ENCODE results near the gene EMC10. TPM values are rescaled to one million over a fixed set of nuclear protein-coding genes. Genes with fewer than 3 reads are reported as not detected.

Gene EMC10
- 42.5 and 52.8 TPM in 2 replicates for total RNA-seq (2013; cell fraction: nucleolus; rRNA removed)
- total RNA-seq (2014; rRNA removed) (62.4 and 66.3 TPM in 2 replicates), total RNA-seq (2014; rRNA removed; fragmentation: Illumina TruSeq; extraction: Trizol) (24.2 and 26.3 TPM in 2 replicates), total RNA-seq (2021) (76.2 and 77.3 TPM in 2 replicates), polyA plus RNA-seq (2011; rRNA removed) (13.8 and 22.4 TPM in 2 replicates), polyA plus RNA-seq (2014; fragmentation: Illumina TruSeq; extraction: Trizol) (3.5 and 18.2 TPM in 2 replicates), polyA plus RNA-seq (2014; fragmentation: Nextera tagmentation; extraction: Ambion mirVana) (1 to 10 TPM; 2.5 to 5.5 TPM), polyA plus RNA-seq (2014; rRNA removed) (61.0 and 69.1 TPM in 2 replicates), polyA plus RNA-seq (2016; fragmentation: Nextera tagmentation; extraction: Ambion mirVana) (1 to 10 TPM; 6.8 to 8.9 TPM), polyA minus RNA-seq (2011; rRNA and poly(A)+ RNA removed) (7.5 and 15.2 TPM in 2 replicates), Bru-seq, nascent RNA (percentile 73 among the genes with signal in this experiment), BruChase-seq, experiment 1, labeled RNA remaining after a 6-hour chase (percentile 86 among the genes with signal in this experiment), BruChase-seq, experiment 2, labeled RNA remaining after a 2-hour chase (percentile 76 among the genes with signal in this experiment)
- 14.2 TPM for polyA plus RNA-seq (2011; ENCODE audit: low read depth)
- 35.6 and 58.6 TPM in 2 replicates for polyA plus RNA-seq (2011; cell fraction: cytosol; rRNA removed)
- polyA plus RNA-seq (2011; cell fraction: nucleus; rRNA removed), result 37.5 and 53.5 TPM in 2 replicates
- polyA plus RNA-seq (2012), result 37.3 and 50.5 TPM in 2 replicates
- 14.3 and 14.5 TPM in 2 replicates for polyA minus RNA-seq (2011; cell fraction: cytosol; rRNA and poly(A)+ RNA removed)
- 6.5 and 20.3 TPM in 2 replicates for polyA minus RNA-seq (2011; cell fraction: nucleus; rRNA and poly(A)+ RNA removed)
- long read RNA-seq, experiment 1, full-length matches to known transcripts, result 1 of 5 reads
- long read RNA-seq, experiment 1, partial matches to known transcripts, result 0 of 5 reads
- long read RNA-seq, experiment 1, other reads (novel, unspliced or antisense), result 4 of 5 reads
- long read RNA-seq, experiment 2, result 0 reads

DNA sequence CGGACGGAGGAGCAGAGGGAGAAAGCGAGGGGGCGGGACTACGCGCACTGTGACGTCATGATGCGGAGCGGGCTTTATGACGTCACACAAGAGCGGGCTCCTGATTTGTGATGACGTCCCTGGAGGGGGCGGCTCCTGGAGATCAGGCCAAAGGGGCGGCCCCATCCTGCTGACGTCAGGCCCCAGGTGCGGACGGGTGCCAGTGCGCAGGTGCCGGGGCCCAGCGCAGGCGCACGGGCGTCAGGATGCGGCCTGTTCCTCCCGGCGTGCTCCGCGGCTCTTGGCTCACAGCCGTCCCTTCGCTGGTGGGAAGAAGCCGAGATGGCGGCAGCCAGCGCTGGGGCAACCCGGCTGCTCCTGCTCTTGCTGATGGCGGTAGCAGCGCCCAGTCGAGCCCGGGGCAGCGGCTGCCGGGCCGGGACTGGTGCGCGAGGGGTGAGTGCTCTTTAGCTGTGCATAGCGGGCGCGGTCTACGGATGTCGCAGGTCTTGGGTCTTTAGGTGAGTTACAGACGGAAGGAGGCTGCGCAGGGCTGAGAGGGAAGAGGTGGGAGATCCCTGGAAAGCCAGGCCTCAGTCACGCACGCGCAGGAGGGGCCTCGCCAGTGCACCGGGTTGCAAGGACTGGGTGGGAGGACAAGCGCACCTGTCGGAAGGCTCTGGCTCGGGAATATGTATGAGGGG is at the start of gene EMC10, which contains the start of gene GARIN5A:
EMC10 (plus strand) TSS at position 284 of the 683 bp plus-strand sequence; CDS start at position 322, 38 bp downstream.
GARIN5A (minus strand) TSS at position 625 of the 683 bp plus-strand sequence; CDS start at position 165, 460 bp downstream.
- intact Hi-C loops (cut with micrococcal nuclease; ENCODE audit: unreplicated experiment), result no loop called here
- peak within 1 kb of the TSS; percentile 60 for H3K27ac ChIP-seq (ENCODE audit: control insufficient read depth, insufficient read depth)
- in situ Hi-C loops (cut with MboI), result no loop called here
- ChIA-PET RAD21 (ENCODE audit: unreplicated experiment) (no interaction called here), SMC1A (ENCODE audit: uncharacterized antibody, unreplicated experiment) (no interaction called here), CTCF (interaction anchor here (2.3 kb wide), 1 partner anchor 119 kb away, joined by 7 read pairs; no protein-coding TSS in a partner anchor), POLR2A (no interaction called here)
- no TSS peak for BruUV-seq (replicated peaks)
- peak within 1 kb of the TSS; percentile 56 for H3K4me2 ChIP-seq (ENCODE audit: control insufficient read depth, insufficient read depth)
- FAIRE-seq (peak; percentile 91), ATAC-seq (peak; percentile 99), DNase-seq (ENCODE audit: low read depth, low spot score) (peak; percentile 76)
- no peaks in the 10 kb centered on the region for H3K4me1 ChIP-seq (ENCODE audit: control insufficient read depth, insufficient read depth, low read length)
- no peaks in the 10 kb centered on the region for H4K20me1 ChIP-seq (ENCODE audit: control insufficient read depth, insufficient read depth)
- H2AFZ ChIP-seq (ENCODE audit: control insufficient read depth, low read depth, low read length), result peak within 1 kb of the TSS; percentile 82
- peaks cover 22% of the 10 kb centered on the region for H3K79me2 ChIP-seq (ENCODE audit: control insufficient read depth, insufficient read depth, low read length)
- peak within 1 kb of the TSS; percentile 69 for H3K9ac ChIP-seq (ENCODE audit: control insufficient read depth, insufficient read depth, low read length)
- H3K4me3 ChIP-seq, result peak within 1 kb of the TSS; percentile 90
- H3K9me3 ChIP-seq (replicated peaks; ENCODE audit: control insufficient read depth, insufficient read depth, low read length), result peaks cover 6% of the 10 kb centered on the region; the same call in 2 of the 3 replicates
- no peaks in the 10 kb centered on the region for H3K27me3 ChIP-seq (replicated peaks in 1 of 2; ENCODE audit: control insufficient read depth in 2 of 2, insufficient read depth in 2 of 2, low read length in 1 of 2)
- H3K36me3 ChIP-seq (ENCODE audit: control insufficient read depth in 2 of 2, insufficient read depth in 2 of 2, low read length in 1 of 2), result peaks cover 9 to 14% of the 10 kb centered on the region in 2 experiments; a peak in 2 of 4 replicates
- WGBS (ENCODE audit: insufficient coverage, insufficient replicate concordance, low lambda C conversion rate, missing lambda C conversion rate), result 4% methylated on average over 57 of the region's 58 CpGs
- TF ChIP-seq HCFC1 (IDR thresholded peaks at IDR 0.05; ENCODE audit: low read length) (no peak; the same call in 1 of the 2 replicates), TAF1 (IDR thresholded peaks at IDR 0.05; ENCODE audit: borderline replicate concordance, low read depth, low read length) (peak; percentile 92), SREBF1 (IDR thresholded peaks at IDR 0.05; ENCODE audit: low read length) (no peak), MTA3 (IDR thresholded peaks at IDR 0.05; ENCODE audit: borderline replicate concordance, low read length) (no peak), GATAD2B (conservative IDR thresholded peaks at IDR 0.05; ENCODE audit: low read depth) (peak; percentile 82; the same call in 1 of the 2 replicates), POLR2AphosphoS5 (IDR thresholded peaks at IDR 0.05; ENCODE audit: low read length) (peak; percentile 97), BACH1 (IDR thresholded peaks at IDR 0.05; ENCODE audit: borderline replicate concordance) (peak; percentile 34; the same call in 1 of the 2 replicates), SMARCA5 (IDR thresholded peaks at IDR 0.05) (peak; percentile 5; the same call in 1 of the 2 replicates), TCF3 (IDR thresholded peaks at IDR 0.05; ENCODE audit: borderline replicate concordance, insufficient read depth, low read depth, low read length) (peak; percentile 87), HDGF (IDR thresholded peaks at IDR 0.05) (0 out of 2 replicates have a peak, but pooled peaks have one; percentile 14), ZSCAN29 (IDR thresholded peaks at IDR 0.05) (no peak), TCF12 (IDR thresholded peaks at IDR 0.05; ENCODE audit: low read depth, low read length) (peak; percentile 75), NR2C1 (IDR thresholded peaks at IDR 0.05) (no peak), FOXK2 (IDR thresholded peaks at IDR 0.05) (no peak), RELB (IDR thresholded peaks at IDR 0.05; ENCODE audit: low read depth) (peak; percentile 37; the same call in 1 of the 2 replicates), ZNF207 (IDR thresholded peaks at IDR 0.05; ENCODE audit: borderline replicate concordance) (no peak), CREB1 (IDR thresholded peaks at IDR 0.05; ENCODE audit: low read depth) (peak; percentile 100), SRF (IDR thresholded peaks at IDR 0.05; ENCODE audit: low read depth in 2 of 2, low read length in 2 of 2) (no peak)
- TF ChIP-seq, protein P1, sequence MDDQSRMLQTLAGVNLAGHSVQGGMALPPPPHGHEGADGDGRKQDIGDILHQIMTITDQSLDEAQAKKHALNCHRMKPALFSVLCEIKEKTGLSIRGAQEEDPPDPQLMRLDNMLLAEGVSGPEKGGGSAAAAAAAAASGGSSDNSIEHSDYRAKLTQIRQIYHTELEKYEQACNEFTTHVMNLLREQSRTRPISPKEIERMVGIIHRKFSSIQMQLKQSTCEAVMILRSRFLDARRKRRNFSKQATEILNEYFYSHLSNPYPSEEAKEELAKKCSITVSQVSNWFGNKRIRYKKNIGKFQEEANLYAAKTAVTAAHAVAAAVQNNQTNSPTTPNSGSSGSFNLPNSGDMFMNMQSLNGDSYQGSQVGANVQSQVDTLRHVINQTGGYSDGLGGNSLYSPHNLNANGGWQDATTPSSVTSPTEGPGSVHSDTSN (IDR thresholded peaks at IDR 0.05; ENCODE audit: insufficient replicate concordance, low read depth, low read length), result no peak
